Right ventricle myocardium inferior (tissue), 1 donor: Measurements from ENCODE around the gene NAV3. TPM values are rescaled to one million over a fixed set of nuclear protein-coding genes. Genes with fewer than 3 reads are reported as not detected.

Source experiments
- ATAC-seq: fragments of 200-7000 bp; cut with Tn5 transposase; one replicate; pipeline ENCODE4 v1.9.1; 2020; ENCODE audit warnings: mild to moderate bottlenecking, moderate library complexity
- DNase-seq: peaks from one replicate; pipeline ENCODE4 v3.0.0; 2021; ENCODE audit errors: missing footprints
- intact Hi-C: fragments of 100-400 bp; cut with DNase I; formaldehyde crosslinking; loops from one replicate; pipeline ENCODE4 v1.11.0; 2022
- long read RNA-seq: library from polyadenylated mRNA; unstranded; transcript quantifications from one replicate; pipeline ENCODE4 v2.0.0, GENCODE V29; 2021
- total RNA-seq: library from RNA; stranded (reverse); fragmentation: NEBNext Ultra II Directional; extraction: Animal tissue kit (Norgen Biotek cat#: 25700); gene quantifications from one replicate; pipeline ENCODE4 v1.2.1, GENCODE V29; 2021
- donor health status: DM: no; HTN: yes; CAD: no; lungs with severe emphysema.

Gene NAV3
- total RNA-seq, result 2.6 TPM
- long read RNA-seq, result 0 reads

DNA sequence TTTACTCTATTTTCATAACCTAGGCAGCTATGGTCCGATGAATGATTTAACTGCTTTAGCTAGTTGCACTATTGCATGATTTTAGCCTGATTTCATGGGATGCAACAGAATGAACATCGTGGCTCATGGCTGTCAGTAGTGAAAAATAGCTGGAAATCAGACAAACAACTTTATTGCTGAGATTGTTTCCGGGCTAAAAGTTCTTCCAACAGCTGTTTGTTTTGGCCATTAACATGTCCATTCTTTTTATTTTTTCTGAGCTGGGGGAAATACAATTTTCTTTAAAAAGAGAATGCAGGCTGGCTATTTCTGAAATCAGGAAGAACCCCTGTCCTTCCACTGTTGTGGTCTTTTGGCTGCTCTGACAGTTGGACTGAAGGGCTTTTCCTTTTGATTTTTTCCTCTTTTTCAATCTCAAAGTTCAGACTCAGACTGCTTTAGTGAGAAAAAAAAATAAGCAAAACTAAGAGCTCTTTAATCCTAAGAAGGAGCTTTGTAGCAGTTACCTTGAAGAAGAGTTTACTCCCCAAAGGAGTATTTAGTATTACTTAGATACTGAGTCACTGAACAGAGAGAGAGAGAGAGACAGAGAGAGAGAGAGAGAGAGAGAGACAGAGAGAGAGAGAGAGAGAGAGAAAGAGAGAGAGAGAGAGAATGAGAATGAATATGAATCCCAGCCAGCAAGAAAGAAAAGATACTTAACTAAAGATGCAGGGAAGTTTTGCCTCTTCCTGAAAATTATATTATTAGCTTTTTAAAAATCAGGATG lies at the start of gene NAV3:
Gene NAV3 (plus strand): TSS at position 312 of the 769 bp plus-strand sequence. CDS start 568 bp downstream, outside the sequence.
- DNase-seq, result no peak
- peak; percentile 65 for ATAC-seq
- intact Hi-C loops, result no loop called here

DNA sequence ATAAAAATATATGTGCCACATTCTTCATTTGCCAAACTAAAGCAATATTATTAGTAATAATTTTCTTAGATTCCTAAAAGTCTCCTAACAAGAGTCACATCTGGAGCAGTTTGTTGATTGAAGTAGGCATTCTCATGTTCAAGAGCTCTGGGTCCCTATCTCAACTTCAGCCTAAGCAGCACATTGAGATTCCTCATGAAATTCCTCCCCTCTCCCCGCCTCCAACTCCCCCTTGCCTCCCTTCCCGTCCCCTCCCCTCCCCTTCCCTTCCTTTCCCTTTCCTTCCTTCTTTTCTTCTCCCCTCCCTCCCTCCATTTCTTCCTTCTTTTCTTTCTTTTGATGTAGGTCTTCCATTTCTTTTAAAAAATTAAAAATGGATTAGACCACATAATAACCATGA lies 48.7 kb upstream of the NAV3 start:
- ATAC-seq (no peak), DNase-seq (no peak)
- intact Hi-C loops, result no loop called here

GRCh38 chr12:77782766-77783165 lies 47.9 kb upstream of the NAV3 start:
- DNase-seq, result no peak
- ATAC-seq, result no peak
- intact Hi-C loops, result no loop called here

DNA sequence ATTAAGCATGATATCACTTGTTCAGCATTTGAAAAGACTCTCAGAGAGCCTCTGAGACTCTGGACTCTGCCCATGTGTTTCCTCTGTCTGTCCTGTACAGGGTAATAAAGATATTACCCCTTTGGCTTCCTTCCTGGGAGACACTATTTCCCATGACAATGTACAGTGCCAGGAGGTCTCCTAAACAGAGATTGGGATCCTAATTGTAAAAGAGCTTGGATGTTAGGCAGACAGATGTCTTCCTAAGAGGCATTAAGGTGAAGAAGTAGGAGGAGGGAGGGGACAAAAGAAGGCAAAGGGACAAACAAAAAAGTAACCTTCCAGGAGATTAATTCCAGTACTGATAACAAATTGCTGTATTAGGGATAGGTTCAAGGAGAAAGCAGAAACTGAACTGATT lies 45.5 kb upstream of the NAV3 start:
- DNase-seq (no peak), ATAC-seq (no peak)
- intact Hi-C loops, result no loop called here

DNA sequence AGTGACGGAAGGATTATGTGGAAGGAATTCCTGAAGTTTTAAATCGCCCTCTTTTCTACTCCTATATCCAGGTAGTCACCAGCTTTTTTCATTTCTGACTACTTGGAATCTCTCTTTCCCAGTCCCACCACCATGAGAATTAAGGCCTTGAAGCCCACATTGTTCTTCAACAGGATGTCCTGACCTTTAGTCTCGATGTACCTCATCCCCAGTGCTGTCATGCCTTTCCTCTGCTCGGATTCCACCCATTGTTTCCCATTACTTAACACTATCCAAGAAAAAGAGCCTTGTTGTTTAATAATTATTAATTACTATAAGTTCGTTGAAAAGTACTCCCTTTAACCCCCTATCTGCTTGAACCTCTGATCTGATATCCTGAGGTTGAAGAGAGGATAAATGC lies 44.0 kb upstream of the NAV3 start:
- DNase-seq, result no peak
- no peak for ATAC-seq
- intact Hi-C loops, result no loop called here

DNA sequence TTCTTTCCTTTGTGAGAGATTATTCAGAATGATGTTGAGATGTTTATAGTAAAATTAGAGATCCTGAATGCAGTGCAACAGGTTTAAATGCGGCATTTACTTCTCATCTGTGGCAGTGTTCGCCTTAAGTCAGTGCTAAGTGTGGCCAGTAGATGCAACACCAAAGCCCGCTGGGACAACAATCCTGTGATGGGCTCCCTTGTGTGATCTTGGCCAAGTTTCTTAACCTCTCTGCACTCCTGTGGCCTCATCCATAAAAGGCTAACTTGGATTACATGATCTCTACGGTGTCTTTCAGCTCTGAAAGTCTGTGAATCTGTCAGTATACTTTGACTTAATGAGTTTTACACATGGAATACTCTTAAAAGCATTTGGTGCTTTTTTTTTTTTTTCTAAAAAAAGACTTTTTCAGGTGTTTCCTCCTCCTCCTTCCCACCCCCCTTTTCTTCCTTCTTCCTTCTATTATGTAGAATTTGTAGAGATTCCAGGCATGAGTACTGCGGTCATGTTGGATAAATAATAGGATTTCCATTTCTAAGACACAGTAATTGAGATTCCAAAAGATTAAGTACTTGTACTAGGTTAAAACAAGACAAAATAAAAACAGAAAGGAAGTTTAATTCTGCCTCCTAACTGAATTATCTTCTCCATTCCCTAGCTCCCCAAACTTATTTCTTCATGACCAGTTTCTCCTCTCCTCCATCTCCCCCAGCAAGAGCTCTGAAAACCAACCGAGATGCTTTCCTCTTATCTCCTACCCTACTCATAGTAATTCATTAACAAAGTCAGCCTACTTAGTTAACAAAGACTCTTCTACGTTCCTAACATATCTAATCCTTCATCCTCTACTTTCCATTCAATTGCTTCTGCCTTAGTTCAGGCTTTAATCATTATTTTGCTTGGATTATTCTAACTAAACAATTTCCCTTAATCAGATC lies 42.2 kb upstream of the NAV3 start:
- DNase-seq (no peak), ATAC-seq (no peak)
- intact Hi-C loops, result no loop called here

DNA sequence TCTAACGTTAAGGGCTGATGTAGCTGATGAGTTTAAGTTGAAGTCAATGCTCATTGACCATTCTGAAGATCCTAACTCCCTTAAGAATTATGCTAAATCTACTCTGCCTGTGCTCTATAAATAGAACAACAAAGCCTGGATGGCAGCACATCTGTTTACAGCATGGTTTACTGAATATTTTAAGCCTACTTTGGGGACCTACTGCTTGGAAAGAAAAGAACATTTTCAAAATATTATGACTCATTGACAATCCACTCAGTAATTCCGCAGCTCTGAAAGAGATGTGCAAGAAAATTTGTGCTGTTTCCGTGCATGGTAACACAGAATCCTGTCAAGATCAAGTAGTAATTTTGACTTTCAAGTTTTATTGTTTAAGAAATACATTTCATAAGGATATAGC lies 35.0 kb upstream of the NAV3 start:
- DNase-seq, result no peak
- ATAC-seq, result no peak
- intact Hi-C loops, result no loop called here

DNA sequence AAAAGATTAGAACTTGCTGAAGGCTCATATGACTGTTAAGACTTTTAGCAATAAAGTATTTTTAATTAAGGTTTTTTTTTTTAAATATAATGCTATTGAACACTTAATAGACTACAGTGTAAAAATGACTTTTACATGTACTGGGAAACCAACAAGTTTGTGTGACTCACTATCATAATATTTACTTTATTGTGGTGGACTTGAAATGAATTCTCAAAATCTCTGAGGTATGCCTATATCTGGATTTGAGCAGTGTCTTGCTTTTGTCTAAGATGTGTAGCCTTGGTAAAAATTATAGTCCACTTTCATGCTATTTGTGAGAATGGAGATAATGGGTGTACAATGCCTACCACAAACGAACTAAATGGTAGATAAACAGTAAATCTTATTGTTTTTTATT lies 33.9 kb upstream of the NAV3 start:
- DNase-seq, result no peak
- intact Hi-C loops, result no loop called here
- no peak for ATAC-seq

GRCh38 chr12:77800501-77800900 lies 30.2 kb upstream of the NAV3 start:
- no peak for ATAC-seq
- no peak for DNase-seq
- intact Hi-C loops, result no loop called here

- DNase-seq (no peak), ATAC-seq (no peak)
- intact Hi-C loops, result no loop called here
Measured at GRCh38 chr12:77808534-77808933, 22.2 kb upstream of the NAV3 start.

- DNase-seq (no peak), ATAC-seq (no peak)
- intact Hi-C loops, result no loop called here
Measured at GRCh38 chr12:77813558-77813957, 17.1 kb upstream of the NAV3 start.

DNA sequence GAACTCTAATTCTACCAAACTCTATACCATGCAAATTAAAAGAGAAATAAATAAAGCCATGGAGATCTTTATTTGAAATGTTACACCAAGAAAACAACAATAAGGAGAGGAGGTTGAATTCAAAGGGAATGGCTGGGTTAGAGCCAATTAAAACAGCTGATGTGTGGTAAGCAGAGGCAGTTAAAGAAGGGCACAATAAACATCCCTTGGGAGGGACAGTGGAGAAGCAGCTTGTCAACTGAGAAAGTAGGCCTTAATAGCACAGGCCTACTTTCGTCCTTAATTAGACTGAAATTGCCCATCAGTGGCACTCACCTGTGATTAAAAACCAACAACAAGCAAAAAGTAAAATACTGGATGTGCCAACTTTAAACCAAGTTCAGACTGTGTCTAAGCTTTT lies 16.3 kb upstream of the NAV3 start:
- no peak for ATAC-seq
- intact Hi-C loops, result no loop called here
- no peak for DNase-seq

- DNase-seq, result no peak
- ATAC-seq, result no peak
- intact Hi-C loops, result no loop called here
Measured at GRCh38 chr12:77816196-77816595, 14.5 kb upstream of the NAV3 start.

DNA sequence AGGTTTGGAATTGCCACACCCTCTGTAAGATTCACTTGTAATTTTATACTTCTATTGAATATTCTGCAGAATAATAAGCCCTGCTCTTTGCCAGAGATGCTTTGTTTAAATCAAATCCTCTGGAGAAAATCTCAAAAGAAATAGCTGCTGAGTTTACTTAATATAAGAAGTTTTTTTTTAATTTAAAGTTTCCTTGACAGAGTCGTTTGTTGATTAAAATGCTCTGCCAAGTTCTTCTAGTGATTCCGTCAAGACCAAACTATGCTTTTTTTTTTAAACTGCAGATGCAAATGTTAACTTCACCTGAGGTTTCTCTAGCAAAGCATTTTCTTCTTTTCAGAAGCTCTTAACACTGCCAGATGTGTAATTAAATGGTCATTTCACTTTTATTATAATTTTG lies 13.4 kb upstream of the NAV3 start:
- ATAC-seq (no peak), DNase-seq (no peak)

DNA sequence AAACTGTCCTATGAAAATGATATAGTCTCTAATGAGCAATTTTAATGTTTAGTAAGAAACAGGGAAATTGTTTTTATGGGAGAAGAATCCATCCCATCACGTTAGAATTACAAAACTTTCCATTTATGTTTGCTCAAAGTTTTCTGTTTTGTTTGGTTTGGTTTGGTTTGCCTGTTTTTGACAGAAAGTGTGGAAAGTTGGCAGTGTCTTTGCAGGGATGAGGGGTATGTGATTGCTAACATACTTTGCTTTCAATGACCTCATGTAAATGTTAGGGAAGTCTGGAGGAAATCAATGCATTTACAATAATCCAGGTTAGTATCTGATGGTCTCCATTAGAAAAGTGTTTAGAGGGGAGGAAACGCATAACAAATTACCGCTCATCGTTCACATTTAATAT lies 12.3 kb upstream of the NAV3 start:
- intact Hi-C loops, result no loop called here
- no peak for DNase-seq
- ATAC-seq, result no peak

More for the DNA sequence above, 13.4 kb upstream of the NAV3 start:
- intact Hi-C loops, result no loop called here

DNA sequence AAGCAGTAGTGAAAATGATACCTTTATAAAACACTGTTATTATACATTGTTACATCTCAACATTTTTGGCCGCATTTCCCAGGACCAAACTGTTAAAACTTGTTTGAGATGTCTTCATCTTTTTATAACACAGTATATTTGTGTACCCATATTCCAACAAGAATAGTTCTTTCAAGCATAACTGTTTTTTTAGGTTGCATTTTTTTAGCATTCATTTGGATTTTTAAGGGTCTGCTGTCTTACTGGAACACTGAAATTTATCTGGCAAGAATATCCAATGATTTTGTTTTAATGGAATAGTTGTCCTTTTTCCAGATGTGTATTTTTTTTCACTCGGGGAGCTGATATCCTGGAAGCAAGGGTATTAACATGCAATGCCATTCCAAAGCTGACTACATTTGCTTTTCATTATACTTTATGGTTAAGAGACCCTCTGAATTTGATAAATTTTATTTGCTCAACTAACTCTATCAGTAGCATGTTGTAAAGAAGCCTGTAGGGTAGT lies 8.9 kb upstream of the NAV3 start:
- intact Hi-C loops, result no loop called here
- no peak for DNase-seq
- ATAC-seq, result no peak

GRCh38 chr12:77833329-77833728 lies 2.6 kb downstream of the NAV3 start:
- DNase-seq, result no peak
- intact Hi-C loops, result no loop called here
- peak; percentile 41 for ATAC-seq

DNA sequence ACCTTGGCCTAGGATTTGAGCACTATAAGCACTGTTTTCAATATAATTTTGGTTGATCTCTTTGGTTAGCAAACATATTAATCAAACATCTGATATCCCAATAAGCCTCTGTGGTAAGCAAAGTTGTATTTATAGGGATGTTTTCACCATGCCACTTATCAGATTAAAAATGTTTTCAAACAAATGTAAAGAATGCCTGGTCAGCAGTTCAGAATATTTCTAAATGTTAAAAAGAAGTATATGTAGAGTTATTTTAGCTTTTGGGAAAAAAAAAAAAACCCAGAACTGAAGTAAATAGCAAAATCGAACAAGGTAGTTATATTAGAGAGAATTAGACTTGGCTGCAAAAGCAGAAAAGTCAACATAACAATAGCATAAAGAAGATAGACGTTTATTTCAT lies 3.9 kb downstream of the NAV3 start:
- no peak for DNase-seq
- intact Hi-C loops, result no loop called here
- ATAC-seq, result no peak

GRCh38 chr12:77835969-77836368 lies 5.3 kb downstream of the NAV3 start:
- ATAC-seq (no peak), DNase-seq (no peak)
- intact Hi-C loops, result no loop called here

DNA sequence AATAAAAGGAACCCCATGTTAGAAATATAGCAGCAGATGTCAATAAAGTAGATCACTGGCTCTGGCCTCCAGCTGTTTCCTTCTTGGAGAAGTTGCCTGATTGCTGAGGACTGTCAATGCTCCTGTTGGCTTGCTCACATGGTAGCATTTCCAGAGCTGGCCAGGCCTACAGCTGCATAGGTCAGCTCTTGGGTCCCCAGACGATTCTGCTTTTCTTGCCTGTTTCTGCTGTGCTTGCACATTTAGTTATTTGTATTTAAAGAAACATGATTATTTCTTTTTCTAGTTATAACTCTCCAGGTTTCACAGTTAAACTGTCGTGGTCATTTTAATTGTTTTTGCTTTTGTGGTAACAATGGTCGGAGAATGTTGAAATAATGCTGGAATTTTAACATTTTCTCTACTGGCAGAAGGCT lies 7.2 kb downstream of the NAV3 start:
- intact Hi-C loops, result no loop called here
- DNase-seq (no peak), ATAC-seq (peak; percentile 87)
